K562 (cell line): ENCODE results near the gene NRF1. TPM values are rescaled to one million over a fixed set of nuclear protein-coding genes. Genes with fewer than 3 reads are reported as not detected.

Experiments used
- ATAC-seq: fragments of 200-7000 bp; cut with Tn5 transposase; 3 replicates; pipeline ENCODE4 v1.9.1; 2020; ENCODE audit warnings: moderate library complexity
- BruUV-seq: library from RNA; stranded (reverse); fragments of 400-500 nt; replicated peaks from 2 replicates; lab custom pipeline; 2021; lab: Mats Ljungman, UMichigan
- CTCF ChIA-PET: fragments of 300-600 bp; formaldehyde crosslinking; extraction: SDS; loops from one replicate; lab custom pipeline; 2021; ENCODE audit warnings: low intra/inter-chr PET ratio; lab: Yijun Ruan, JAX
- POLR2A ChIA-PET: fragments of 300-600, 350-650 bp; sonication (Branson Sonifier 250); formaldehyde crosslinking; extraction: SDS; loops from one replicate; lab custom pipeline; 2021; ENCODE audit warnings: antibody characterized with exemption, inconsistent platforms; lab: Yijun Ruan, JAX
- DNase-seq, 4 experiments: peaks; one replicate each; pipeline versions ENCODE4 v3.0.0 to v3.0.0-alpha.2; 2011 to 2018; ENCODE audit warnings: low spot score in 3 of 4, mixed read lengths in 3 of 4; ENCODE audit errors: extremely low read depth in 1 of 4
- FAIRE-seq: peaks from 2 replicates; lab custom pipeline; 2011; peaks lifted over from hg19 to GRCh38; lab: Jason Lieb, UNC
- H2AFZ ChIP-seq: 2 replicates; pipeline ENCODE4 v1.6.0; 2011; ENCODE audit warnings: low read depth, low read length, control low read depth, inconsistent platforms
- H3K27ac ChIP-seq: fragments of 200-600 bp; 3 replicates; pipeline ENCODE4 v1.8.0; 2011; ENCODE audit warnings: low read depth, mild to moderate bottlenecking, control low read depth, inconsistent platforms, low read length, moderate library complexity, mixed read lengths; ENCODE audit errors: extremely low read depth
- H3K27me3 ChIP-seq, 2 experiments: fragments of 300-600 bp in 1 of 2; 2 replicates in 1 of 2; 3 replicates in 1 of 2; pipeline versions ENCODE4 v1.6.0 to v1.8.0; 2011; ENCODE audit warnings: inconsistent platforms in 2 of 2, low read length in 2 of 2, mild to moderate bottlenecking in 1 of 2, mixed read lengths in 1 of 2, moderate library complexity in 1 of 2; ENCODE audit not compliant: control insufficient read depth in 2 of 2, insufficient read depth in 2 of 2
- H3K36me3 ChIP-seq: fragments of 300-600 bp; 3 replicates; pipeline ENCODE4 v1.8.0; 2011; ENCODE audit warnings: mild to moderate bottlenecking, low read length, inconsistent platforms; ENCODE audit not compliant: control insufficient read depth, insufficient read depth
- H3K4me1 ChIP-seq, 2 experiments: fragments of 200-600 bp in 1 of 2; replicated peaks in 1 of 2; 2 replicates in 1 of 2; 3 replicates in 1 of 2; pipeline versions ENCODE4 v1.5.1 to v1.8.0; 2011; ENCODE audit warnings: inconsistent platforms in 2 of 2, low read length in 2 of 2, mild to moderate bottlenecking in 1 of 2, mixed read lengths in 1 of 2, moderate library complexity in 1 of 2; ENCODE audit not compliant: control insufficient read depth in 2 of 2, insufficient read depth in 2 of 2
- H3K4me2 ChIP-seq: 2 replicates; pipeline ENCODE4 v1.6.1; 2011; ENCODE audit warnings: low read length, control low read depth, inconsistent platforms, mixed read lengths; ENCODE audit not compliant: insufficient read depth
- H3K4me3 ChIP-seq: fragments of 200-600 bp; sonication (generic), shearing (Covaris generic); 2 replicates; pipeline ENCODE4 v1.5.1; 2016; ENCODE audit warnings: control low read depth, inconsistent platforms
- H3K79me2 ChIP-seq: fragments of 200-600 bp; 3 replicates; pipeline ENCODE4 v1.8.0; 2011; ENCODE audit warnings: low read length, inconsistent platforms; ENCODE audit not compliant: control insufficient read depth, insufficient read depth
- H3K9ac ChIP-seq, 2 experiments: 2 replicates each; pipeline versions ENCODE4 v1.6.0 to v1.6.1; 2011; ENCODE audit warnings: low read depth in 2 of 2, low read length in 2 of 2, control low read depth in 1 of 2, inconsistent platforms in 1 of 2, mild to moderate bottlenecking in 1 of 2, mixed read lengths in 1 of 2; ENCODE audit not compliant: insufficient read depth in 1 of 2
- H3K9me1 ChIP-seq: one replicate; pipeline ENCODE4 v1.6.0; 2011; ENCODE audit warnings: inconsistent platforms, mild to moderate bottlenecking, low read length, moderate library complexity; ENCODE audit not compliant: control insufficient read depth, insufficient read depth
- H3K9me3 ChIP-seq: replicated peaks from 2 replicates; pipeline ENCODE4 v1.5.1; 2011; ENCODE audit warnings: low read depth, low read length, inconsistent platforms; ENCODE audit not compliant: control insufficient read depth, insufficient read depth
- H4K20me1 ChIP-seq: replicated peaks from 2 replicates; pipeline ENCODE4 v1.6.1; 2011; ENCODE audit warnings: low read length, inconsistent platforms, mixed read lengths; ENCODE audit not compliant: control insufficient read depth, insufficient read depth
- ARNT ChIP-seq, 2 experiments: fragments of 450-650 bp; IDR thresholded peaks; 2 replicates each; pipeline ENCODE4 v1.6.1; 2016; ENCODE audit warnings: mild to moderate bottlenecking in 1 of 2
- ASH1L ChIP-seq: fragments of 450-650 bp; IDR thresholded peaks from 2 replicates; pipeline ENCODE4 v1.6.1; 2018; ENCODE audit warnings: borderline replicate concordance, mild to moderate bottlenecking, low read depth; ENCODE audit not compliant: partially characterized antibody
- PML ChIP-seq: IDR thresholded peaks from 2 replicates; pipeline ENCODE4 v1.6.1; 2012; ENCODE audit warnings: low read length, inconsistent platforms
- TEAD2 ChIP-seq: fragments of 450-650 bp; IDR thresholded peaks from 2 replicates; pipeline ENCODE4 v1.6.1; 2016; ENCODE audit warnings: missing genetic modification characterization, control low read depth, missing compliant biosample characterization
- ZNF561 ChIP-seq: fragments of 450-650 bp; formaldehyde crosslinking; conservative IDR thresholded peaks from 2 replicates; pipeline ENCODE4 v1.4.0; 2020; ENCODE audit warnings: mild to moderate bottlenecking, moderate library complexity
- WGBS: fragments of 100-300 bp; shearing (Covaris generic); methylation state at CpG from one replicate; pipeline ENCODE4 v1.1.6; 2016; ENCODE audit warnings: low coverage, mixed read lengths; ENCODE audit not compliant: insufficient coverage; ENCODE audit errors: missing lambda C conversion rate; 5-methylcytosine and 5-hydroxymethylcytosine counted together
- in situ Hi-C: fragments of 300-500 bp; cut with MboI; formaldehyde crosslinking; loops from 4 replicates; pipeline ENCODE4 v1.15.0; 2018; ENCODE audit warnings: inconsistent platforms, mixed read lengths
- intact Hi-C: fragments of 100-400 bp; cut with micrococcal nuclease; formaldehyde crosslinking; loops from 2 replicates; pipeline ENCODE4 v1.14.2; 2022
- polyA plus RNA-seq, 8 experiments: library from polyadenylated mRNA; depleted of rRNA in 4 of 8; stranded (reverse) in 5 of 8; unstranded in 3 of 8; fragments of >200 nt; fragmentation: Nextera tagmentation in 2 of 8; fragmentation: Illumina TruSeq in 1 of 8; extraction: Ambion mirVana in 2 of 8; extraction: Trizol in 1 of 8; gene quantifications; 2 replicates each; pipeline versions ENCODE4 v1.2.1 to v1.2.3, GENCODE V29; 2011 to 2014; ENCODE audit warnings: inconsistent platforms in 1 of 8, missing spikeins in 1 of 8
- total RNA-seq, 7 experiments: library from RNA; depleted of rRNA in 6 of 7; stranded (reverse); fragments of >200 nt in 6 of 7; fragmentation: Illumina TruSeq in 2 of 7; extraction: Trizol in 2 of 7; gene quantifications; 2 replicates each; pipeline versions ENCODE4 v1.2.1 to v1.2.3, GENCODE V29; 2011 to 2021; ENCODE audit warnings: low replicate concordance in 1 of 7
- TF ChIP-seq, protein P1 (sequence below): sonication (generic); formaldehyde crosslinking; IDR thresholded peaks from 2 replicates; pipeline ENCODE4 v1.8.1; 2023; ENCODE audit warnings: missing genetic modification reagents, mild to moderate bottlenecking, borderline replicate concordance

Gene NRF1
- total and polyA plus RNA-seq, 9 of the 15 experiments (the other 6 are each of a cell fraction or from before 2014, with no cell fraction given): 8.6 to 28.8 (median 20.3) TPM

DNA sequence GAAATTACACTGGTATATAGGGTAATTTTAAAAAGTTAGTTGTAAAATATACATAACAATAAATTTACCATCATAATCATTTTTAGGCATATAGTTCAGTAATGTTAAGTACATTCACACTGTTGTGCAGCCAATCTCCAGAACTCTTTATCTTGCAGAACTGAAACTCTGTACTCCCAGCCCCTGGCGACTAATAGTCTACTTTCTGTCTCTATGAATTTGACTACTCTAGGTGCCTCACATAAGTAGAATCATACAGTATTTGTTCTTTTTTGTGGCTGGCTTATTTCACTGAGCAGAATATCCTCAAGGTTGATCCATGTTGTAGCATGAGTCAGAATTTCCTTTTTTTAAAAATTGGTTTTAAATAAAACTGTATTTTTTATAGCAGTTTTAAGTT is 41.4 kb downstream of the NRF1 start:
- POLR2A ChIA-PET: no interaction called here
- BruUV-seq: no TSS peak
- WGBS: 85% methylated on average over 1 of the region's 1 CpG
- H3K27ac ChIP-seq: no peak overlapping the region
- no peak overlapping the region for H3K4me2 ChIP-seq
- H3K79me2 ChIP-seq: no peaks in the 10 kb centered on the region; the same call in 2 of the 3 replicates
- no peaks in the 10 kb centered on the region for H4K20me1 ChIP-seq
- DNase-seq (no peak), ATAC-seq (no peak), FAIRE-seq (no peak)
- no peak overlapping the region for H3K9ac ChIP-seq
- H3K27me3 ChIP-seq: no peaks in the 10 kb centered on the region
- H3K9me3 ChIP-seq: no peaks in the 10 kb centered on the region
- no peak overlapping the region for H3K4me3 ChIP-seq
- in situ Hi-C loops (no loop called here), intact Hi-C loops (no loop called here)
- H2AFZ ChIP-seq: no peak overlapping the region
- TF ChIP-seq ZNF561 (CRISPR knock-in tag) (no peak), ASH1L (no peak), PML (no peak), TEAD2 (tag) (no peak), ARNT (IDR thresholded peaks at IDR 0.05) (no peak)
- TF ChIP-seq, protein P1, sequence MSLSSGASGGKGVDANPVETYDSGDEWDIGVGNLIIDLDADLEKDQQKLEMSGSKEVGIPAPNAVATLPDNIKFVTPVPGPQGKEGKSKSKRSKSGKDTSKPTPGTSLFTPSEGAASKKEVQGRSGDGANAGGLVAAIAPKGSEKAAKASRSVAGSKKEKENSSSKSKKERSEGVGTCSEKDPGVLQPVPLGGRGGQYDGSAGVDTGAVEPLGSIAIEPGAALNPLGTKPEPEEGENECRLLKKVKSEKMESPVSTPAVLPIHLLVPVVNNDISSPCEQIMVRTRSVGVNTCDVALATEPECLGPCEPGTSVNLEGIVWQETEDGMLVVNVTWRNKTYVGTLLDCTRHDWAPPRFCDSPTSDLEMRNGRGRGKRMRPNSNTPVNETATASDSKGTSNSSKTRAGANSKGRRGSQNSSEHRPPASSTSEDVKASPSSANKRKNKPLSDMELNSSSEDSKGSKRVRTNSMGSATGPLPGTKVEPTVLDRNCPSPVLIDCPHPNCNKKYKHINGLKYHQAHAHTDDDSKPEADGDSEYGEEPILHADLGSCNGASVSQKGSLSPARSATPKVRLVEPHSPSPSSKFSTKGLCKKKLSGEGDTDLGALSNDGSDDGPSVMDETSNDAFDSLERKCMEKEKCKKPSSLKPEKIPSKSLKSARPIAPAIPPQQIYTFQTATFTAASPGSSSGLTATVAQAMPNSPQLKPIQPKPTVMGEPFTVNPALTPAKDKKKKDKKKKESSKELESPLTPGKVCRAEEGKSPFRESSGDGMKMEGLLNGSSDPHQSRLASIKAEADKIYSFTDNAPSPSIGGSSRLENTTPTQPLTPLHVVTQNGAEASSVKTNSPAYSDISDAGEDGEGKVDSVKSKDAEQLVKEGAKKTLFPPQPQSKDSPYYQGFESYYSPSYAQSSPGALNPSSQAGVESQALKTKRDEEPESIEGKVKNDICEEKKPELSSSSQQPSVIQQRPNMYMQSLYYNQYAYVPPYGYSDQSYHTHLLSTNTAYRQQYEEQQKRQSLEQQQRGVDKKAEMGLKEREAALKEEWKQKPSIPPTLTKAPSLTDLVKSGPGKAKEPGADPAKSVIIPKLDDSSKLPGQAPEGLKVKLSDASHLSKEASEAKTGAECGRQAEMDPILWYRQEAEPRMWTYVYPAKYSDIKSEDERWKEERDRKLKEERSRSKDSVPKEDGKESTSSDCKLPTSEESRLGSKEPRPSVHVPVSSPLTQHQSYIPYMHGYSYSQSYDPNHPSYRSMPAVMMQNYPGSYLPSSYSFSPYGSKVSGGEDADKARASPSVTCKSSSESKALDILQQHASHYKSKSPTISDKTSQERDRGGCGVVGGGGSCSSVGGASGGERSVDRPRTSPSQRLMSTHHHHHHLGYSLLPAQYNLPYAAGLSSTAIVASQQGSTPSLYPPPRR (CRISPR knock-in tag): no peak
- CTCF ChIA-PET: no interaction called here
- no peaks in the 10 kb centered on the region for H3K4me1 ChIP-seq
- H3K9me1 ChIP-seq: no peaks in the 10 kb centered on the region
- peaks cover 8% of the 10 kb centered on the region; the same call in 1 of the 3 replicates for H3K36me3 ChIP-seq
